Hematopoietic multipotent progenitor cell treated with erythropoietin and hydrocortisone succinate and interleukin-3 and kit ligand, for 15 days (in vitro differentiated cells): ENCODE results near the gene TMEM151A.
A peak's percentile ranks its signal among the peaks of the same experiment; 100 is the strongest.

Source experiments
- DNase-seq: peaks from one replicate; pipeline ENCODE4 v3.0.0-alpha.2; 2015; ENCODE audit warnings: low spot score

The TMEM151A gene

DNA sequence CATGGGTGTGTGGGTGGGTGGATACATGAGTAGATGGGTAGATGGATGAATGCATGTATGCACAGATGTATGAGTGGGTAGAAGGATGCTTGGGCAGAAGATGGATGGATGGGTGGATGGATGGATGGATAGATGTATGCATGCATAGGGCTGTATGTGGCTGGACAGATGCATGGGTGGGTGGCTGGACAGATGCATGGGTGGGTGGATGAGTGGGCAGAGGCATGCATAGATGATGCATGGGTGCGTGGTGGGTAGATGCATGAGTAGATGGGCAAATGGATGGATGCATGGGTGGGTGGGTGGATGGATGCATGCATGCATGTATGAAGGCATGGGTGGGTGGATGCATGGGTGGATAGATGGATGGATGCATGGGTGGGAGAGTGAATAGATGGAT, 32.0 kb downstream of the TMEM151A start:
- no peak for DNase-seq

DNA sequence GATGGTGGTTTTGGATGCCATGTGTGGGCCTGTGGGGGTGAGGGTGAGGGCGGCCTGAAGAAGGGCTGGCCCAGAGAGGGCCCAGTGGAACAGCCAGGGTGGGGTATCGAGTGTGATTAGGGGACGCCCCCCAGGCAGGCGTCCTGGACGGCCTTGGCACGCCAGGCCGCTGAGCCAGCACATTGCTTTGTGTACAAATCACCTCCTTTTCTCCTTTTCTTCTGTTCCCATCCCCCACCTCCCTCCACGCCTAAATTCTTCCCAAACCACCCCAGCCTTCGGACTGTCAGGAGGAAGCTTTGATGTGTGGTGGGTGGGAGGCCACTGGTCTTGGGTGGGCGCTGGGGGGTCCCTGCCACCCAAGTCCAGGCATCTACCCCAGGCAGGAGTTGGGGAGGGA, 33.0 kb downstream of the TMEM151A start:
- no peak for DNase-seq

DNA sequence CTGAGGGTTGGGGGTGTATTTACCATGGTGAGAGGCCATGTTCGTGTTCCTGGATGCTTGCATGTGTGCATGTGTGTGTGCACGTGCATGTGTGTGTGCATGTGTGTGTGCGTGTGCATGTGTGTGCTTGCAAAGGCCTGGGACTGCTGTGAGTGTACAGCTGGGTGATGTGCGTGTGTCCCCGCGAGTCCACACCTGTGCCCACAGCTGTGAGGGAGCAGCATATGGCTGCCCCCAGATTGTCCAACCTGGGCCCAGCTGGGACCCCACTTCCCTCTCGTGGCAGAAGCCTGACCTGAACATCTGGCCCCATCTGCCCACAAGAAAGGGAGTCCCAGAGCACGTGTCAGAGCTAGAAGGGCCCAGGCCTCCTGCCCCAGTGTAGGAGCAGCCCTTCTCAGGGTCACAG, 33.6 kb downstream of the TMEM151A start:
- no peak for DNase-seq

DNA sequence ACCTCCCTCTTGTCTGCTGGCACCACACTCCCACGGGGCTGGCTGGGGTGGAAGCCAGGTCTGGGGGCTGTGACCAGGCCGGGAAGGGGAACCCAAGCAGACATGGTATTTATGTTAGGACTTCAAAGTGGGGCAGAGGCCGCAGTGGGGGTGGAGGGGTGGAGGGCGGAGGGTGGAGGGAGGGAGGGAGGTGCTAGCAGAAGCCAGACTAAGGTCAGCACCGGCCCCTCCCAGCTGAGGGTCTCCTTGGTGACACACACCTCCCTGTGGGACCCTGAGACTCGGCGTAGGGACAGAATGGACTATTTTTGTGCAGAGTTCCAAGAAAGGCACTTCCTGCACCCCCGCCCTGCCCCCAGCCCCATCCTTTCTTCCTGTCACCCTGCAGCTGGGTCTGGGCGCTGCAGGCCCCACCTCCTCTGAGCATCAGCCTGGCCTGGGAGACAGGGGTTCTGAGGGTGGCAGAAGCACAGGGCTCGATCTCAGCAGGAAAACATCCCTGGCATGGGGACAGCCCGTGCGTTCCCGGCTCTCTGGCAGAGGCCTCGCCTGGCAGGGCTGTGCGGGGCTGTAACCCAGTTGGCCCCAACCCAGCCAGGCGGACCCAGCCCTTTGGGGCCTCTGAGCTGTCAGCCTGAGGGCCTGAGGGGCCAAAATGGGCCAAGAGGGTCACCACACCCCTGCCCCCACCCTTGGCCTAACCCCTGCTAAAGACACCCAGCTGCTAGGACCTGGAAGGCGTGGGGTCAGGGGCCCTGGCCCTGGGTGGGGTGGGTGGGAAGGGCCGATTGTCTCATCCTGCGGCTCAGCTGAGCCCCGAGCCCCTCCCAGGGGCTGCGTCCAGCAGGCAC, 34.8 kb downstream of the TMEM151A start:
- no peak for DNase-seq

DNA sequence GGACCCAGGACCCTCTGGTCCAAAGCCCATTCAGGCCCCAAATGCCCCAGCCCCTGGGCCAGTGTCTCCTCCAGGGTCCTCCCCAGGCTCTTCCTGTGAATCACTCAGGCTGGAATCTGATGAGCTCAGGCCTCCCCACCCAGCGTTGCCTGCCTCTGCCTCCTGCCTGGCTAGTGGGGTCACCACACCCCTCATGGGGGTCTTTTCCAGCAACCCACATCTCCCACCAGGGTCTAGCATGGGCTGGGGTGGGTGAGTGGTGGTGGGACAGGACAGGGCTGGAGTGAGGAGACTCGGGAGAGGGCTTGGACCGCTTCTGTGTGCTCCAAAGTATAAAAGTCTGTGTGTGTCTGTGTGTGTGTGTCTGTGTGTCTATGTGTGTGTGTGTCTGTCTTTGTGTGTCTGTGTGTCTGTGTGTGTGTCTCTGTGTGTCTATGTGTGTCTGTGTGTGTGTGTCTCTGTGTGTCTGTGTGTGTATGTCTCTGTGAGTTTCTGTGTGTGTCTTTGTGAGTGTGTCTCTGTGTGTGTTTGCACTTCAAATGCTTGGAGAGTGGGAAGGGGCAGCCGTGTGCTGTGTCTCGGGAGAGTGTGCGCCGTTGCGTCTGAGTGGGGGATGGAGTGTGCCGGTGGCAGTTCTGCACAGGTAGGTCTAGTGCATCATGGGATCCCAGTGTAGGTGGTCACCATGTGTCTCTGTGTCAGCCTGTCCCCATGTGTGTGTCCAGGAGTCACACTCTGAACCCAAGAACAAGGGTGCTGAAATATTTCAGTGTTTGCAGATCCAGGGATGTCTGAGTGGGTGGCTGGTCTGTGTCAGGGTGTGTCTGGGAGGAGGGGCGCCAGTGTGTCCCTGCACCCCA, 35.7 kb downstream of the TMEM151A start:
- DNase-seq, result no peak

DNA sequence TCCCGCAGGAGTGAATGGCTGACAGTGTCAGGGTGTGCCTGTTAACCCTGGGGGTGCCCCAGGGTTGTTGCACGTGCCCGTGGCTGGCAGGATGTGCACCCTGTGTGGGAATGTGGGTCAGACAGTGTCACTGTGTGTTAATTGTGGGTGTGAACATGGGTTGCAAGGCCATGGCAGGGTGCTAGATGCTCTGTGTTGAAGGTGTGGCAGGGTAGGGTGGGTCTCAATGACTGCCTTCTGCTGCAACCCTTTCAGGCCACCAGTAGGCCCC, 36.3 kb downstream of the TMEM151A start:
- DNase-seq, result no peak

DNA sequence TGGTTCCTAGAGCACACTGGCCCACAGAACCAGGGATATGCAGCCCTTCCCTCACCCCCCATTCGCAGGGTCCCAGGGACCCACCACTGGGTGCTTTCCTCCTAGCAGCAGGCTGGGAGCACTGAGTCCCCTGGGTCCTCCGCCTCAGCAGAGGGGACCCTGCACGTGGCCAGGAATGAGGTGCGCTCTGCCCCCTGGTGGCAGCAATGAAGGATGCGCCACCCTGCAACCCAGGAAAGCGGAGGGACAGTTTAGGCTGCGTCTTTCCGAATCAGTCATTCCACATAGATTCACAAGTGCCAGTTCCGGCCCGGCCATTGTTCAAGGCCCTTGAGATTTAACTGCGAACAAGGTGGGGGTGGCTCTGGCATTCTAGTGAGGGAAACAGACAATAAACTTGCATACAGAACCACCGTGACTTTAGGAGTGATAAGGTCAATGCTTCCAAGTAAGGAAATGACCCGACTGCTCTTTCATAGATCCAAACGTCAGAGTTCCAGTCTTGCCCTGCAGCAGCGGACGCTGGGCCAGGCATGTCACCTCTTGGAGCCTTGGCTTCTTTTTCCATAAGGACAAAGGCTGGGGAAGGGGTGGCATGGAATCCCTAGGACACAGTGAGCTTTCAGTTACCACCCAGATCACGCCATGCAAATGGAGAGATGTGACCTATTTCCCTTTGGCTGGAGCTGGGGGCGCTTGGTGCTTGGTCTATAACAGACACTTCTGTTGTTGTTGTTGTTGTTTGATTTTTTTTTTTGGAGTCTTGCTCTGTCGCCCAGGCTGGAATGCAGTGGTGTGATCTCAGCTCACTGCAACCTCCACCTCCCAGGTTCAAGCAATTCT, 36.8 kb downstream of the TMEM151A start:
- DNase-seq, result peak; percentile 75

DNA sequence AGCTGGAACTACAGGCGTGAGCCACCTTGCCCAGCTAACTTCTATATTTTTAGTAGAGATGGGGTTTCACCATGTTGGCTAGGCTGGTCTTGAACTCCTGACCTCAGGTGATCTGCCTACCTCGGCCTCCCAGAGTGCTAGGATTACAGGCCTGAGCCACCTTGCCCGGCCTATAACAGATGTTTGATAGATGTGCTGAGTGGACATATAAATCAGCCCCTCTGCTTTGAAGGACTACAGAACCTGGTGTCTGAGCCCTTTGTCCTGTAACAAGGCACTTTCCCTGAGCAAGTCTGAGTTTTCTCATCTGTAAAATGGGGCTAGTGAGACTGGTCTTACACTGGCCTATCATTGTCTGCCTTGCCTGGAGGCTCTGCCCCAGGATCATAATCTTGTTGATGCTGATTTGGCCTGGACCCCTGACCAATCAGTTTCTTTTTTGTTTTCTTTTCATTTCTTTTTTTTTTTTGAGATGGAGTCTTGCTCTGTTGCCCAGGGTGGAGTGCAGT, 37.5 kb downstream of the TMEM151A start:
- no peak for DNase-seq

DNA sequence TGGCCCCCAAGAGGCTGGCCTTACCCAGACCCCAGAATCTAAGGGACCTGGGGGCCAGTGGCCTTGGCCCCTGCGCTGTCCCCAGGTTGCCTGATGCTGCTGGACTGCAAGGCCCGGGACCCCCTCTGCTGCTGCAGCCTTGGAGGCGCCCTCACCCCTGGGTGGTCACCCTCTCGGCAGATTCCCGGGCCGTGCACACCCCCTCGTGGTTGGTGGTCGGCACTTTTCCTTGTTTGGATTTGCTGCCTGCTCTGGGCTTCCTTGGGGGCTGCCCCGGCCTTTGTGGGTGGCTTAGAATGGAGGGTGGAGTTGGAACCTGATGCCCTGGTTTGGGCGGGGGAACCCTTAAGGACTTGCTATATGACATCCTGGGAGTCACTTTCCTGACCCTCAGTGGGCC, 39.2 kb downstream of the TMEM151A start:
- DNase-seq, result no peak

DNA sequence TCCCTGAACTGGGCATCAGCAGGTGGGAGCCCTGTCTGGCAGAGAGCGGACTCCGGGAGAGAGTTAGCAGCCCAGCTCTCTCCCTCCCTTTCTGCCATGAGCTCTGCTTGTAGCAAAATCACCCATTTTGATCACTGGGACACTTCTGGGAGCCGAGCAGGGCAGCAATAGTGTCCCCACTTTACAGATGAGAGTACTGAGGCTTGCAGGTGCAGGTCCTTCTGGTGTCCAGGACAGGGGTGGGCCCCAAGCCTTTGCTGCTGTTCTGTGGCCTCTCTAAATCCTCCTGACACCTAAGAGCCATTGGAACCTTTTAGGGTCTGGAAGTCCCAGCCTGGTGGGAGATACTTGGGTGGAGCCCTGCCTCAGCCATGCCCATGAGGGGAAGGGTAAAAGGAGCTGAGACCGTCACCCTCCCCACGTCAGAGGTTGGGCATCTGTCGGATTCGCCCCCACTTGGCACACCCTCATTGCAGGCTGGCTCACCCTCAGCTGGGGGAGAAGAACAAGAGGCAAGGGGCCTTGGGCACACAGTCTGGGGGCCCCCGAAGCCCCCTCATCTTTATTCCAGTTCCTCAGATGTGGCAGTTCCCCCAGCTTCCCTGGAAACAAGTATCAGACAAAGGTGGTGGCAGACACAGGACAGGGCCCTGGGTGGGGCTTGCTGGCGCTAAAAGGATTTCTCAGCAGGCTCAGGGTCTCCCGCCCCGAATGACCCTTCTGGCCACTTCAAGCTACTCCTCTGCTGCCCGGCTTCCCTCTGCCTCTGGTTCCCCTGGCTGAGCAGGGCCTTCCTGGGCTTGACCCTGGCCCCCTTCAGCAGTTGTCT, 40.1 kb downstream of the TMEM151A start:
- DNase-seq, result no peak

DNA sequence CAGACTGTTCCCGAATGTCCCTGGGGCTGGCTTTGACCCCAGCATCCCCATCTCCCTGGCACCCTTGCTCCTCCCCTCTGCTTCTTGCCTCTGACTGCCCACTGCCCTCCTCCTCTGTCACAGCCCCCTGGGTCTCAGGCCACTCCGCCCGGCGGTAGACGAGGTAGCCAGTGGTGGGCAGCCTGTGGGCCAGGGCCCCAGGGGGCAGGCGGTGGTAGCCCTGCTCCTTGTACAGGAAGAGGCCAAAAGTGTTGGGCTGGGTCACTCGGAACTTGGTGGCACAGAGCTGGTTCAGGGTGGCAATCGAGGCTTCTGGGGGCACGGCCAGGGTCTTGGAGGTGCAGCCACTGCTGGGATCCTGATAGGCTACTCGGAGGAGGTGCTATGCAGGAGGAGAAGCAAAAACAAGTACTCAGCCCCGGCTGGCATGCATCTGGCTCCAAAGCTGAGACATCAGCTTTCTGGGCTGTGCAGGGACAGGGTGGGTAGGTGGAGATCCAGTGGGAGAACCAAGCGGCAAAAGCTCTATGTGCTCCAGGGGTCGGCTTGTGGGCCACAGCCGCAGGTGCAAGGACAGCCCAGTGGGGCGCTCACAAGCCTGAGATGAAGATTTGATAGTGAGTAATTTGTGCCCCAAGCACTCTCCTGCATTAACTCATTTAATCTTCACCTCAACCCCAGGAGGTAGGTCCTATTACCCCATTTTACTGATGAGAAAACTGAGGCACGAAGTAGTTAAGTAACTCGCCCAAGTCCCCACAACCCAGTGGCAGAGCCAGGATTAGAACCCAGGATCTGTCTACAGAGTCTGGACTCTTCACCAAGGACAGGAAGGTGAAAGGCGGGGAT, 40.9 kb downstream of the TMEM151A start:
- DNase-seq, result no peak

DNA sequence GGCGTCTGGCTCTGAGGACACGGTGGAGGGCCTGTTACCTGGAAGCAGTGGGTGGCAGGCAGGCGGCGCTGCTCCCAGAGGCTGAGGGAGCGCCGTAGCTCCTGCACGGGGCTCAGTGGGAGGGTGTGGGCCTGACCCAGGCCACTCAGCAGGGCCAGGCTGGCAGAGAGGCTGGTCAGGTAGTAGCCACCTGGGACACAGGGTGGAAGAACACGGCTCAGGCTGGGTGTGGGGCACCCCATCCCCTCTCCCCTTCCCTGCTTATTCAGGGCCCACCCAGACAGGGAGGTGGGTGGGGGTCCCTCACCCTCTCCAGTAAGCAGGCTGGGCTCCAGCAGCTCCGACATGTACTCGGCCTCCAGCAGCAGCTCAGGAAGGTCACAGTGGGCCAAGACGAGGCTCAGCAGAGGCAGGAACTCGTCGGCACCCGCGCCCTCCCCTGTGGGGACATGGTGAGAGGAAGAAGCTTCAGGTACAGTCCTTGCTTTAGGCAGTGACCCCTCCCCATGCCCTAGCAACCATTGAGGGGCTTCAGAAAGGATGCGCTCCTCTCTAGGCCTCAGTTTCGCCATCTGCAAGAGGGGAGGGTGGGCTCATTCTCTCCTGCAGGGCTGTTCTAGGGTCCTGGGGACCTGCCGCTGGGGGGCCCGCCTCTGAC, 41.7 kb downstream of the TMEM151A start:
- no peak for DNase-seq

DNA sequence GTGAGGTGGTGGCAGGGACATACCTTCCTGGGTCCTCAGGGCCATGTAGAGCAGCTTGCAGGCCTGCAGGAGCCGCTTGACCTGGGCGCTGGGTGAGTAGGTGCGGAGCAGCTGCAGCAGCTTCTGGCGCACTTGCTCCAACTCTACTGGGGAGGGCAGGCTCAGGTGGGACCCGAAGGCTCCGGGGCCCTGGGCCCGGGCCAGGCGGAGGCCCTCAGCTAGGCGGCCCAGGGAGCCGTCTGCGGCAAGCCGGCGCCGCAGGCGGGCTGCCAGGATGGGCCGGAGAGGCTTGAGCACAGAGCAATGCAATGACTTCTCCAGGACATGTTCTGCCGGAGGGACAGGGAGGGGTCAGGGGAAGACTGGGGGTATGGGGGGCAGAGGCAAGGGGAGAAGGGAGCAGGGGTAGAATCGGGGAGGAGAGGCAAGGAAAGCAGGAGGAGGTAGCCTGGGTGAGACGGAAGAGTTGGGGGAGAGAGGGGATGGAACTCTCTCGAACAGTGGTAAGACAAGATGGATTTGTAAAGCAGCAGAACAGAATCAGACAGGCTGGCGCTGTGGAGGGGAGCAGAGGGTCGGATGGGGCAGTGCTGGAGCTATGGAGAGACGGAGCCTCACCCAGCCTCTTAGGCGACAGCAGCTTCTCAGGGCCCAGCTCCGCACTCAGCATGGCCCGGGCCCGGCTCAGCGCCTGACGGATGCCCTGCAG, 42.4 kb downstream of the TMEM151A start:
- DNase-seq, result no peak

DNA sequence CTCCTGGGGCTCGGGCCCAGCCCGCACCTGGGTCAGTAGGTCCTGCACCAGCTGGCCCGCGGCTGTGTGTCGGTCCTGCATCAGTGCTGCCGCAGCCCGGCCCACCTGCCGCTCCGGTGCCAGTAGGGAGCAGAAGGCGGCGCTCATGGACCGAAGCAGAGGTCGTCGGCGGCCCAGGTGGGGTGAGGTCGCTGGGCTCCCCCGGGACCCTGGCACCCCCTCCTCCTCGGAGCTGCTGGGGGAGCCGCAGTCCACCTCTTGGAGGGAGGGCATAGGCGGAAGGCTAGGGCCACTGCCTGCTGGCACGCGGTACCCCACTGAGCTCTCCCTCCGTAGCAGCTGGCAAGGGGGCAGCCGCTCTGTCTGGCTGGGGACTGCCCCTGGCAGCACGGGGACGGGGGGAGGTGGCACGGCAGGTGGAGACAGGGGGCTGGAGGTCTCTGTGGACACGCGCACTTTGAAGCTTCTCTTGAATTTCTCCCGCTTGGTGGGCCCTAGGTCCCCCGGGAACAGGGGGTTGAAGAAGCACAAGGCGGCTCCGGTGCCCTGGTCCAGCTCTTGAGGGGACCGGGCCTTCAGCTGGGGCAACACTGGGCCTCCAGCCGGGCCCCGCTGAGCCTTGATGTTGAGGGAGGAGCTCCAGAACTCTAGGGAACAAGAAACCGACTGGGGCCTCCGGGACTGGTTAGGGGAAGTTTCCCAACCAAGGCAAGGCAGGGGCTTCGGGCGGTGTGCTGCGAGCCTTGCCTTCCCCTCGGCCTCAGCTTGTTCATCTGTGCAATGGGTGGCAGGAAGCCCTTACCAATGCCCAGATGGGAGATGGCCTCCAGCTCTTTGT, 43.1 kb downstream of the TMEM151A start:
- no peak for DNase-seq

DNA sequence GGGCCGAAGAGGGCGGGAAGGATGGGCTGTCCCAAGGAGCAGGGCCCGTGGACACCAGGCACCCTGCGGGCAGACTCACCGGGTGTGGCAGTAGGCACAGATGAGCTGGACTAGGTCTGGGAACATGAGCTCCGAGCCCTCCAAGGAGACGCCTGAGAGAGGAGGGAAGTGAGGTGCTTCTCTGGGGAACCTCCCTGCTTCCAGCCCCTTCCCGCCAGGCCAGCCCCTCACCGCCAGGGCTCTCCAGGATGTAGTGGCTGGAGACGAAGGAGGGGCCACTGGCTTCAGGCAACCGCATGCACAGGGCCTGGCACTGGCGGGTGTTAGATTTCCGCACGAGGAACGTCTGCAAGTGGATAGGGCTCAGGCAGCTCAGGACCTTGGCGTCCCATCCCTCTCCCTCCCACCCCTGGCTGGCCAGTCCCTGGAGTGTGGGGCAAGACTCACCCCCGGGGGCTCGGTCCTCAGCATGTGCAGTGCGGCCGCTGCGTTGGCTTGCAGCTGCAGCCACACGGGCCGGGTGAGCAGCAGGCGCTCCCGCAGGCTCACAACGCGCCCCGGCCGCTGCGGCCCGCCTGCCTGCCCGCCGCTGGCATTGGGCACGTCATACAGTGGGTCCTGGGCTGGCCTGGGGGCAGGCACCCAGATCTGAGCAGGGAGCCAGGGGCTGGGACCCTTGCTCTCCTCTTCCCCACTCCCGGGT, 44.0 kb downstream of the TMEM151A start:
- DNase-seq, result no peak

DNA sequence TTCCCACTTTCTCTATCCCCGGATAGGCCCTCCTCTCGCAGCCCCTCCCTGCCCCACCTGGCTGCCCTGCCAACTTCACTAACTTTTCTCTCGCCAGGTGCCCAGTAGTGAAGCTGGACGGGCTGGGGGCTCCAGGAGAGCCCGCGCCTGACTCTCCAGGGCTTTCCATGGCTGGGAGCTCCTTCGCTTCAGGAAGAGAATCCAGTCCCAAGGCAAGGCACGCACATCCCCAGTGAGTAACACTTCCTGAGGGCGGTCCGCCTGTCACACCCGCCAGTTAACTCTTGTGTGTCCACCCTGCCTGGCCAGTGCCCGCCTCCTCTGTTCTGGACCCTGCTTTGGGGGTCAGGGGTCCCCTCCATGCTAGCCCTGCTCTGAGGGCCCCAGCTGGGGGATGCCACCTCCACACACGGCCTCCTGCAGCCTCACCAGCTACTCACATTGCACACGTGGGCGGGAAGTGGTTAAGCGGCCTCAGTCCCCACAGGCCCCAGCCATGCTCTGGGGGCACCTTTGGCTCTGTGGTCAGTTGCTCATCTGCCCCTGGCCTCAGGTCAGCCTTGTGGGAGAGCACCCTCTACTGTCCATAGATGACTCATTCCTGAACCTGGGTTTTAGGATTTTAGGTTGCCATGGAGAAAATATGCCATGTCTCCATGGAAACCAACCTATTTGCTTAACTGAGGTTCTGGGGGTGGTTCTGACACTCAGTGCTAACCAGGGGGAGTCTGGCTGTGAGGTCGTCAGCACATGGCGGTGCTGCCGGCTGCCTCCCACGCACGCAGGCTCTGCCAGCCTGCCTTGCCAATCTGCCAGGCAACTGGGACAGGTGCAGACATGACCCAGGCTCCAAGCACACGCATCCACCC, 44.8 kb downstream of the TMEM151A start, which contains the start of gene RIN1:
Gene RIN1, minus strand, starts transcription at position 201 of the 869 bp plus-strand sequence. Its CDS starts 32 bp downstream, at position 169.
- no peak for DNase-seq
